NB4 (cell line): ENCODE measurements around the gene NCS1.

Source experiments
- CTCF ChIP-seq: IDR thresholded peaks from one replicate; pipeline ENCODE4 v1.5.1; 2012; ENCODE audit warnings: low read depth, low read length
- MAX ChIP-seq: IDR thresholded peaks from 2 replicates; pipeline ENCODE4 v1.6.1; 2011; ENCODE audit warnings: low read depth, low read length
- MYC ChIP-seq: IDR thresholded peaks from 2 replicates; pipeline ENCODE4 v1.6.1; 2011; ENCODE audit warnings: low read depth, low read length
- POLR2A ChIP-seq: IDR thresholded peaks from 2 replicates; pipeline ENCODE4 v1.6.1; 2011; ENCODE audit warnings: mild to moderate bottlenecking; ENCODE audit not compliant: insufficient read length; ENCODE audit errors: extremely low read depth

- TF ChIP-seq CTCF = peak; percentile 88
- no peak for TF ChIP-seq POLR2A
- TF ChIP-seq MAX = no peak; the same call in 1 of the 2 replicates
- TF ChIP-seq MYC = no peak
These were observed 63.6 kb downstream of the NCS1 start for GRCh38 chr9:130235558-130236435.
